H1 (cell line): ENCODE measurements around the gene ABCB11. TPM values are rescaled to one million over a fixed set of nuclear protein-coding genes. Genes with fewer than 3 reads are reported as not detected.

Source experiments
- CTCF ChIA-PET: fragments of 300-600 bp; sonication (Branson Sonifier 250); formaldehyde crosslinking; loops from one replicate; lab custom pipeline; 2021; ENCODE audit not compliant: partially characterized antibody; lab: Charles Lee
- POLR2A ChIA-PET: fragments of 300-600 bp; sonication (Branson Sonifier 250); formaldehyde crosslinking; loops from one replicate; lab custom pipeline; 2021; ENCODE audit warnings: inconsistent platforms; ENCODE audit not compliant: partially characterized antibody; lab: Charles Lee
- DNase-seq, 2 experiments: peaks; one replicate each; pipeline versions ENCODE4 v3.0.0 to v3.0.0-alpha.2; 2010 to 2022; ENCODE audit warnings: low spot score in 2 of 2, low read depth in 1 of 2, mixed read lengths in 1 of 2
- FAIRE-seq: peaks from 2 replicates; lab custom pipeline; 2011; peaks lifted over from hg19 to GRCh38; lab: Jason Lieb, UNC
- H2AFZ ChIP-seq: 2 replicates; pipeline ENCODE4 v1.8.1; 2012; ENCODE audit warnings: low read length, inconsistent platforms
- H2AK5ac ChIP-seq: 2 replicates; pipeline ENCODE4 v1.6.1; 2013; ENCODE audit warnings: low read depth, low read length
- H2BK120ac ChIP-seq: replicated peaks from 2 replicates; pipeline ENCODE3; 2013; ENCODE audit warnings: low read depth, low read length, inconsistent platforms
- H2BK12ac ChIP-seq: 2 replicates; pipeline ENCODE4 v1.6.1; 2013; ENCODE audit warnings: low read depth, low read length
- H2BK15ac ChIP-seq: 2 replicates; pipeline ENCODE4 v1.6.1; 2013; ENCODE audit warnings: low read length
- H2BK20ac ChIP-seq: 2 replicates; pipeline ENCODE4 v1.6.1; 2013; ENCODE audit warnings: low read length
- H2BK5ac ChIP-seq: 2 replicates; pipeline ENCODE4 v1.6.1; 2013; ENCODE audit warnings: low read depth, low read length
- H3K14ac ChIP-seq: 2 replicates; pipeline ENCODE4 v1.6.1; 2013; ENCODE audit warnings: inconsistent platforms; ENCODE audit not compliant: insufficient read length
- H3K18ac ChIP-seq: 2 replicates; pipeline ENCODE4 v1.6.1; 2013; ENCODE audit warnings: low read length; ENCODE audit errors: extremely low read depth
- H3K23ac ChIP-seq: 2 replicates; pipeline ENCODE4 v1.6.1; 2013; ENCODE audit warnings: inconsistent platforms; ENCODE audit not compliant: insufficient read length
- H3K23me2 ChIP-seq: 2 replicates; pipeline ENCODE4 v1.6.1; 2013; ENCODE audit warnings: low read depth, low read length
- H3K27ac ChIP-seq: 2 replicates; pipeline ENCODE4 v1.6.1; 2011; ENCODE audit warnings: low read depth, low read length, inconsistent platforms
- H3K27me3 ChIP-seq, 4 experiments: replicated peaks in 1 of 4; 1 replicate in 1 of 4; 2 replicates in 3 of 4; pipeline versions ENCODE4 v1.6.1 to v1.8.1; 2011 to 2013; ENCODE audit warnings: low read length in 3 of 4, mild to moderate bottlenecking in 3 of 4, inconsistent platforms in 2 of 4, mixed read lengths in 2 of 4, moderate library complexity in 1 of 4; ENCODE audit not compliant: control insufficient read depth in 3 of 4, insufficient read depth in 3 of 4; ENCODE audit errors: extremely low read depth in 1 of 4
- H3K36me3 ChIP-seq, 4 experiments: 2 replicates each; pipeline versions ENCODE4 v1.6.1 to v1.8.1; 2011 to 2013; ENCODE audit warnings: mild to moderate bottlenecking in 4 of 4, low read length in 3 of 4, moderate library complexity in 2 of 4, control low read depth in 1 of 4, inconsistent platforms in 1 of 4; ENCODE audit not compliant: insufficient read depth in 4 of 4, control insufficient read depth in 2 of 4
- H3K4ac ChIP-seq: replicated peaks from 2 replicates; pipeline ENCODE3; 2013; ENCODE audit warnings: low read length, low read depth, mixed read lengths, inconsistent platforms; ENCODE audit not compliant: insufficient read length
- H3K4me1 ChIP-seq, 4 experiments: replicated peaks in 1 of 4; 1 replicate in 1 of 4; 2 replicates in 3 of 4; pipeline versions ENCODE4 v1.6.1 to v1.8.1; 2011 to 2013; ENCODE audit warnings: low read length in 3 of 4, inconsistent platforms in 2 of 4, mixed read lengths in 1 of 4; ENCODE audit not compliant: insufficient read depth in 4 of 4, control insufficient read depth in 3 of 4
- H3K4me2 ChIP-seq, 2 experiments: 2 replicates each; pipeline versions ENCODE4 v1.6.1 to v1.8.1; 2011 to 2013; ENCODE audit warnings: low read depth in 2 of 2, low read length in 2 of 2, control low read depth in 1 of 2, inconsistent platforms in 1 of 2, mild to moderate bottlenecking in 1 of 2; ENCODE audit not compliant: insufficient read depth in 1 of 2
- H3K4me3 ChIP-seq, 4 experiments: fragments of 200-600, 300-600 bp in 1 of 4; sonication (generic), shearing (Covaris generic), sonication (Bioruptor Twin) in 1 of 4; 2 replicates each; pipeline versions ENCODE4 v1.5.1 to v1.8.1; 2011 to 2016; ENCODE audit warnings: low read length in 4 of 4, low read depth in 3 of 4, control low read depth in 2 of 4, inconsistent platforms in 2 of 4, mild to moderate bottlenecking in 2 of 4, mixed read lengths in 1 of 4, moderate library complexity in 1 of 4; ENCODE audit not compliant: insufficient read depth in 2 of 4; ENCODE audit errors: extremely low read depth in 1 of 4
- H3K56ac ChIP-seq: replicated peaks from 2 replicates; pipeline ENCODE3; 2013; ENCODE audit warnings: low read depth, mild to moderate bottlenecking, mixed read lengths, low read length, inconsistent platforms; ENCODE audit not compliant: insufficient read length
- H3K79me1 ChIP-seq: 2 replicates; pipeline ENCODE4 v1.6.1; 2013; ENCODE audit warnings: low read depth, low read length, control low read depth
- H3K79me2 ChIP-seq, 2 experiments: 2 replicates each; pipeline versions ENCODE4 v1.6.1 to v1.8.1; 2012 to 2013; ENCODE audit warnings: low read length in 2 of 2, mild to moderate bottlenecking in 2 of 2, inconsistent platforms in 1 of 2; ENCODE audit not compliant: insufficient read depth in 2 of 2, control insufficient read depth in 1 of 2
- H3K9ac ChIP-seq, 4 experiments: replicated peaks in 1 of 4; 1 replicate in 1 of 4; 2 replicates in 3 of 4; pipeline versions ENCODE4 v1.6.1 to v1.8.1; 2011 to 2013; ENCODE audit warnings: low read depth in 3 of 4, low read length in 3 of 4, control low read depth in 2 of 4, mild to moderate bottlenecking in 2 of 4, moderate library complexity in 2 of 4, inconsistent platforms in 1 of 4; ENCODE audit errors: extremely low read depth in 1 of 4
- H3K9me3 ChIP-seq, 2 experiments: 2 replicates each; pipeline versions ENCODE4 v1.6.1 to v1.8.1; 2012 to 2013; ENCODE audit warnings: mild to moderate bottlenecking in 2 of 2, moderate library complexity in 2 of 2, control low read depth in 1 of 2, inconsistent platforms in 1 of 2, low read depth in 1 of 2, low read length in 1 of 2, mixed read lengths in 1 of 2; ENCODE audit not compliant: insufficient read depth in 2 of 2
- H4K20me1 ChIP-seq, 2 experiments: replicated peaks in 1 of 2; 2 replicates each; pipeline versions ENCODE3 to v1.8.1; 2011 to 2013; ENCODE audit warnings: inconsistent platforms in 2 of 2, low read length in 2 of 2, mild to moderate bottlenecking in 1 of 2; ENCODE audit not compliant: insufficient read depth in 2 of 2, control insufficient read depth in 1 of 2
- H4K5ac ChIP-seq: 2 replicates; pipeline ENCODE4 v1.6.1; 2013; ENCODE audit warnings: low read length, low read depth, mixed read lengths, inconsistent platforms; ENCODE audit not compliant: insufficient read length
- H4K8ac ChIP-seq: 2 replicates; pipeline ENCODE4 v1.8.0; 2013; ENCODE audit warnings: mild to moderate bottlenecking, moderate library complexity, low read length, inconsistent platforms; ENCODE audit not compliant: insufficient read depth; ENCODE audit errors: extremely low read depth
- H4K91ac ChIP-seq: replicated peaks from 2 replicates; pipeline ENCODE3; 2013; ENCODE audit warnings: low read length, mixed read lengths, inconsistent platforms; ENCODE audit not compliant: insufficient read length
- BRCA1 ChIP-seq: IDR thresholded peaks from 2 replicates; pipeline ENCODE4 v1.6.1; 2012; ENCODE audit warnings: low read depth, low read length, improper control_type of control experiment
- CBX8 ChIP-seq: fragments of 300-800, 300-1000 bp; sonication (generic); IDR thresholded peaks from 2 replicates; pipeline ENCODE4 v1.7.1; 2016; ENCODE audit warnings: low read depth, low read length, borderline replicate concordance
- CHD1 ChIP-seq: IDR thresholded peaks from 2 replicates; pipeline ENCODE4 v1.6.1; 2012; ENCODE audit warnings: low read depth, low read length, improper control_type of control experiment
- CTCF ChIP-seq, 3 experiments: IDR thresholded peaks; 1 replicate in 2 of 3; 2 replicates in 1 of 3; pipeline versions ENCODE4 v1.5.1 to v1.6.1; 2011; ENCODE audit warnings: low read length in 3 of 3, mild to moderate bottlenecking in 3 of 3, inconsistent platforms in 2 of 3, low read depth in 1 of 3, moderate library complexity in 1 of 3; ENCODE audit not compliant: insufficient read depth in 1 of 3; ENCODE audit errors: control extremely low read depth in 1 of 3
- HDAC2 ChIP-seq, 2 experiments: fragments of 300-600 bp in 1 of 2; sonication (generic) in 1 of 2; IDR thresholded peaks; 2 replicates each; pipeline ENCODE4 v1.6.1; 2011 to 2012; ENCODE audit warnings: low read depth in 2 of 2, low read length in 2 of 2, mild to moderate bottlenecking in 2 of 2, moderate library complexity in 2 of 2, borderline replicate concordance in 1 of 2, inconsistent platforms in 1 of 2
- JUND ChIP-seq: IDR thresholded peaks from 2 replicates; pipeline ENCODE4 v1.6.1; 2011; ENCODE audit warnings: mild to moderate bottlenecking, improper control_type of control experiment, low read length
- POLR2AphosphoS5 ChIP-seq: IDR thresholded peaks from 2 replicates; pipeline ENCODE4 v1.6.1; 2011; ENCODE audit warnings: low read depth, low read length
- RFX5 ChIP-seq: IDR thresholded peaks from 2 replicates; pipeline ENCODE4 v1.6.1; 2011; ENCODE audit warnings: low read depth, low read length, improper control_type of control experiment, borderline replicate concordance
- RNF2 ChIP-seq: fragments of 200-900, 300-1000 bp; sonication (generic); IDR thresholded peaks from 2 replicates; pipeline ENCODE4 v1.7.1; 2016; ENCODE audit warnings: borderline replicate concordance, low read depth, mild to moderate bottlenecking, antibody characterized with exemption, low read length; ENCODE audit not compliant: poor library complexity, severe bottlenecking; ENCODE audit errors: missing control alignments
- SP1 ChIP-seq: IDR thresholded peaks from 2 replicates; pipeline ENCODE4 v1.6.1; 2011; ENCODE audit warnings: low read depth, low read length
- TAF1 ChIP-seq: IDR thresholded peaks from 2 replicates; pipeline ENCODE4 v1.6.1; 2011; ENCODE audit warnings: mild to moderate bottlenecking, low read depth, low read length
- TEAD4 ChIP-seq: IDR thresholded peaks from 2 replicates; pipeline ENCODE4 v1.6.1; 2012; ENCODE audit warnings: low read depth, low read length, inconsistent platforms, mixed read lengths
- YY1 ChIP-seq: IDR thresholded peaks from 2 replicates; pipeline ENCODE4 v1.6.1; 2011; ENCODE audit warnings: low read depth, mild to moderate bottlenecking, low read length
- WGBS, 2 experiments: shearing (Covaris generic) in 1 of 2; methylation state at CpG; one replicate each; pipeline versions ENCODE4 v1.1.6 to v1.1.7; 2013 to 2015; ENCODE audit warnings: low lambda C conversion rate in 2 of 2, mixed read lengths in 2 of 2, inconsistent platforms in 1 of 2, low coverage in 1 of 2, missing lambda C conversion rate in 1 of 2; ENCODE audit not compliant: insufficient replicate concordance in 2 of 2, insufficient coverage in 1 of 2, insufficient read length in 1 of 2; ENCODE audit errors: extremely low coverage in 1 of 2, missing lambda C conversion rate in 1 of 2; 5-methylcytosine and 5-hydroxymethylcytosine counted together
- polyA plus RNA-seq, 7 experiments: library from polyadenylated mRNA; depleted of rRNA in 3 of 7; stranded (reverse) in 5 of 7; unstranded in 2 of 7; fragments of >200 nt in 5 of 7; fragments of 200-250 nt in 2 of 7; gene quantifications; 1 replicate in 5 of 7; 2 replicates in 1 of 7; 4 replicates in 1 of 7; pipeline versions ENCODE4 v1.2.1 to v1.2.3, GENCODE V29; 2011 to 2013; ENCODE audit warnings: missing spikeins in 2 of 7, mixed read lengths in 2 of 7
- total RNA-seq: library from RNA; stranded (reverse); fragmentation: NEBNext Ultra II Directional; extraction: Animal tissue kit (Norgen Biotek cat#: 25700); gene quantifications from 2 replicates; pipeline ENCODE4 v1.2.1, GENCODE V29; 2021

Gene ABCB11
- total and polyA plus RNA-seq, 2 of the 8 experiments (the other 6 are each of a cell fraction or from before 2014, with no cell fraction given) = not detected

GRCh38 chr2:168977608-168978007 is 53.5 kb downstream of the ABCB11 start:
- Histone ChIP-seq H3K14ac (no peak overlapping the region), H3K36me3 (no peaks in the 10 kb centered on the region), H2AK5ac (no peak overlapping the region), H3K4ac (no peak overlapping the region), H4K8ac (no peak overlapping the region), H3K23ac (no peak overlapping the region), H4K20me1 (no peaks in the 10 kb centered on the region), H2AFZ (no peak overlapping the region), H3K4me1 (no peaks in the 10 kb centered on the region), H2BK120ac (no peak overlapping the region), H3K27ac (no peak overlapping the region), H3K18ac (no peak overlapping the region), H2BK5ac (no peak overlapping the region), H3K79me2 (no peaks in the 10 kb centered on the region), H2BK15ac (no peak overlapping the region), H3K27me3 (no peaks in the 10 kb centered on the region), H3K4me2 (no peak overlapping the region), H2BK20ac (no peak overlapping the region), H3K9me3 (no peaks in the 10 kb centered on the region), H3K4me3 (no peak overlapping the region), H3K56ac (no peak overlapping the region), H2BK12ac (no peak overlapping the region), H3K23me2 (no peaks in the 10 kb centered on the region), H4K91ac (no peak overlapping the region), H3K9ac (no peak overlapping the region), H3K79me1 (no peaks in the 10 kb centered on the region), H4K5ac (no peak overlapping the region)
- FAIRE-seq (no peak), DNase-seq (no peak)
- POLR2A ChIA-PET = no interaction called here
- CTCF ChIA-PET = no interaction called here
- WGBS, 2 experiments = 86% methylated on average over 4 of the region's 4 CpGs; no CpG with 5 or more reads in 1 of the 2 experiments
- no peak for TF ChIP-seq CTCF (IDR thresholded peaks at IDR 0.05; ENCODE audit: control extremely low read depth in 1 of 3, insufficient read depth in 1 of 3, low read depth in 1 of 3, low read length in 3 of 3)
- no peak for TF ChIP-seq CBX8
- no peak for TF ChIP-seq YY1
- TF ChIP-seq POLR2AphosphoS5 = no peak
- TF ChIP-seq JUND = no peak
- no peak for TF ChIP-seq TAF1
- no peak for TF ChIP-seq RFX5
- no peak for TF ChIP-seq BRCA1
- TF ChIP-seq RNF2 = no peak
- no peak for TF ChIP-seq SP1
- no peak for TF ChIP-seq TEAD4
- TF ChIP-seq CHD1 = no peak
- no peak for TF ChIP-seq HDAC2 (IDR thresholded peaks at IDR 0.05; ENCODE audit: borderline replicate concordance in 1 of 2, low read depth in 2 of 2, low read length in 2 of 2)
